WTC11 (cell line): ENCODE results near the gene TMEM181. TPM values are rescaled to one million over a fixed set of nuclear protein-coding genes. Genes with fewer than 3 reads are reported as not detected.
A peak's percentile ranks its signal among the peaks of the same experiment; 100 is the strongest.

Experiments
- ATAC-seq: fragments of 200-7000 bp; cut with Tn5 transposase; 2 replicates; pipeline ENCODE4 v1.10.0; 2021; ENCODE audit warnings: mild to moderate bottlenecking, moderate library complexity
- CTCF ChIA-PET: fragments of 300-600 bp; sonication (Branson Sonifier 250); formaldehyde crosslinking; loops from one replicate; lab custom pipeline; 2021; ENCODE audit warnings: antibody characterized with exemption; lab: Charles Lee
- POLR2A ChIA-PET: fragments of 350-600 bp; sonication (Branson Sonifier 250); formaldehyde crosslinking; loops from one replicate; lab custom pipeline; 2021; ENCODE audit warnings: antibody characterized with exemption; lab: Charles Lee
- DNase-seq: peaks from one replicate; pipeline ENCODE4 v3.0.0; 2021; ENCODE audit warnings: low spot score
- H3K27ac Mint-ChIP-seq: 2 replicates; pipeline ENCODE4 v1.8.0; 2021; ENCODE audit warnings: mixed read lengths
- H3K27me3 Mint-ChIP-seq: 2 replicates; pipeline ENCODE4 v1.8.0; 2021; ENCODE audit warnings: low read depth, mild to moderate bottlenecking, moderate library complexity, mixed read lengths
- H3K36me3 Mint-ChIP-seq: 2 replicates; pipeline ENCODE4 v1.8.0; 2021; ENCODE audit warnings: mixed read lengths
- H3K4me1 Mint-ChIP-seq: 2 replicates; pipeline ENCODE4 v1.8.0; 2022; ENCODE audit warnings: mixed read lengths
- H3K4me3 Mint-ChIP-seq: 2 replicates; pipeline ENCODE4 v1.8.0; 2021; ENCODE audit warnings: mild to moderate bottlenecking, moderate library complexity, mixed read lengths
- H3K9me3 Mint-ChIP-seq: 2 replicates; pipeline ENCODE4 v1.8.0; 2021; ENCODE audit warnings: mixed read lengths
- CREM ChIP-seq: sonication (generic); formaldehyde crosslinking; IDR thresholded peaks from 2 replicates; pipeline ENCODE4 v1.8.1; 2022; ENCODE audit warnings: mild to moderate bottlenecking, missing genetic modification reagents, moderate library complexity
- EMX1 ChIP-seq: fragments of 250-450 bp; sonication (Bioruptor Pico); IDR thresholded peaks from 2 replicates; pipeline ENCODE4 v1.8.0; 2021; ENCODE audit warnings: mild to moderate bottlenecking
- FOXP1 ChIP-seq: sonication (generic); formaldehyde crosslinking; IDR thresholded peaks from 2 replicates; pipeline ENCODE4 v1.8.0; 2022; ENCODE audit warnings: missing genetic modification reagents, mild to moderate bottlenecking, moderate library complexity, borderline replicate concordance
- HMGA2 ChIP-seq: fragments of 250-450 bp; sonication (Bioruptor Pico); IDR thresholded peaks from 2 replicates; pipeline ENCODE4 v1.4.0; 2021; ENCODE audit warnings: mild to moderate bottlenecking, moderate library complexity
- MXD4 ChIP-seq: fragments of 250-450 bp; sonication (Bioruptor Pico); IDR thresholded peaks from 2 replicates; pipeline ENCODE4 v1.8.0; 2021; ENCODE audit warnings: mild to moderate bottlenecking, moderate library complexity, borderline replicate concordance
- NR1H2 ChIP-seq: sonication (generic); formaldehyde crosslinking; IDR thresholded peaks from 2 replicates; pipeline ENCODE4 v1.9.0; 2021; ENCODE audit warnings: mild to moderate bottlenecking, moderate library complexity, missing genetic modification reagents
- SOX15 ChIP-seq: fragments of 250-450 bp; sonication (Bioruptor Pico); IDR thresholded peaks from 2 replicates; pipeline ENCODE4 v1.9.0; 2021; ENCODE audit warnings: mild to moderate bottlenecking
- TCF7 ChIP-seq: sonication (generic); formaldehyde crosslinking; IDR thresholded peaks from 2 replicates; pipeline ENCODE4 v1.8.0; 2022; ENCODE audit warnings: mild to moderate bottlenecking, low read depth, missing genetic modification reagents, moderate library complexity
- TEAD1 ChIP-seq: sonication (generic); formaldehyde crosslinking; IDR thresholded peaks from 2 replicates; pipeline ENCODE4 v1.8.0; 2022; ENCODE audit warnings: mild to moderate bottlenecking, missing genetic modification reagents
- ZNF219 ChIP-seq: sonication (generic); formaldehyde crosslinking; IDR thresholded peaks from 2 replicates; pipeline ENCODE4 v1.8.0; 2023; ENCODE audit warnings: missing genetic modification reagents, mild to moderate bottlenecking, borderline replicate concordance
- ZNF396 ChIP-seq: fragments of 250-450 bp; sonication (Bioruptor Pico); IDR thresholded peaks from 2 replicates; pipeline ENCODE4 v1.8.0; 2021; ENCODE audit warnings: mild to moderate bottlenecking, moderate library complexity, borderline replicate concordance
- total RNA-seq: library from RNA; stranded (reverse); gene quantifications from 3 replicates; pipeline ENCODE4 v1.2.3, GENCODE V29; 2021
- TF ChIP-seq, protein P1 (sequence below): sonication (generic); formaldehyde crosslinking; IDR thresholded peaks from 2 replicates; pipeline ENCODE4 v1.8.1; 2022; ENCODE audit warnings: missing genetic modification reagents, borderline replicate concordance
- TF ChIP-seq, protein P2 (sequence below): sonication (generic); formaldehyde crosslinking; IDR thresholded peaks from 2 replicates; pipeline ENCODE4 v1.8.1; 2023; ENCODE audit warnings: mild to moderate bottlenecking, missing genetic modification reagents, moderate library complexity
- TF ChIP-seq, protein P3 (sequence below): sonication (generic); formaldehyde crosslinking; IDR thresholded peaks from 2 replicates; pipeline ENCODE4 v1.8.1; 2022; ENCODE audit warnings: low read depth, missing genetic modification reagents, borderline replicate concordance
- TF ChIP-seq, protein P4 (sequence below): sonication (generic); formaldehyde crosslinking; IDR thresholded peaks from 2 replicates; pipeline ENCODE4 v1.8.1; 2023; ENCODE audit warnings: mild to moderate bottlenecking, missing genetic modification reagents
- TF ChIP-seq, protein P5 (sequence below): fragments of 250-450 bp; sonication (Bioruptor Pico); IDR thresholded peaks from 2 replicates; pipeline ENCODE4 v1.9.0; 2021; ENCODE audit warnings: mild to moderate bottlenecking
- TF ChIP-seq, protein P6 (sequence below): fragments of 250-450 bp; sonication (Bioruptor Pico); IDR thresholded peaks from 2 replicates; pipeline ENCODE4 v1.9.0; 2021; ENCODE audit warnings: moderate library complexity, mild to moderate bottlenecking, inconsistent platforms, borderline replicate concordance
- TF ChIP-seq, protein P7 (sequence below): sonication (generic); formaldehyde crosslinking; IDR thresholded peaks from 2 replicates; pipeline ENCODE4 v1.8.0; 2023; ENCODE audit warnings: mild to moderate bottlenecking, missing genetic modification reagents

TMEM181 gene
- total RNA-seq, 1 experiment from 2014 or later: 18.8 TPM

DNA sequence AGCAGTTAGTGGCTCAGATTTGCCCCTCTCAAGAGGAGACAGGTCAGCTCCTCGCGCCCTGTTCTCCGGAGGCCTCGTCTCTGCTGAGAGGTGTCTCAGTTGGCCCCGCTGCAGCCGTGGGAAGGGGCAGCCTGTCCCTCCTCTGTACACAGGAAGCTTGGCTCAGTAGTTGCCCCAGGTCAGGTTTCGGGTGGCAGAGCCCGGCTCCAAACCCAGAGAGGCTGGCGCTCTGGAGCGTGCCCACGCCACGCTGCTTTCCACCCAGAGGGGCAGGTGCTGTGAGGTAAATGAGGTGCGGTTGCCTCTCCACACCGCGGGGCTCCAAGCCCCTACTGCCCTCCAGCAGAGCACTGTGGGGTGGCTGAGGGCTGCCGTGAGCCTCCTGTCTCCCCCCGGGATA, 68.7 kb downstream of the TMEM181 start (continued):
- TF ChIP-seq TCF7 (CRISPR knock-in tag) (no peak), ZNF219 (CRISPR knock-in tag) (no peak), NR1H2 (CRISPR knock-in tag) (no peak)
- TF ChIP-seq, protein P1, sequence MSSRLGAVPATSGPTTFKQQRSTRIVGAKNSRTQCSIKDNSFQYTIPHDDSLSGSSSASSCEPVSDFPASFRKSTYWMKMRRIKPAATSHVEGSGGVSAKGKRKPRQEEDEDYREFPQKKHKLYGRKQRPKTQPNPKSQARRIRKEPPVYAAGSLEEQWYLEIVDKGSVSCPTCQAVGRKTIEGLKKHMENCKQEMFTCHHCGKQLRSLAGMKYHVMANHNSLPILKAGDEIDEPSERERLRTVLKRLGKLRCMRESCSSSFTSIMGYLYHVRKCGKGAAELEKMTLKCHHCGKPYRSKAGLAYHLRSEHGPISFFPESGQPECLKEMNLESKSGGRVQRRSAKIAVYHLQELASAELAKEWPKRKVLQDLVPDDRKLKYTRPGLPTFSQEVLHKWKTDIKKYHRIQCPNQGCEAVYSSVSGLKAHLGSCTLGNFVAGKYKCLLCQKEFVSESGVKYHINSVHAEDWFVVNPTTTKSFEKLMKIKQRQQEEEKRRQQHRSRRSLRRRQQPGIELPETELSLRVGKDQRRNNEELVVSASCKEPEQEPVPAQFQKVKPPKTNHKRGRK (CRISPR knock-in tag): no peak

DNA sequence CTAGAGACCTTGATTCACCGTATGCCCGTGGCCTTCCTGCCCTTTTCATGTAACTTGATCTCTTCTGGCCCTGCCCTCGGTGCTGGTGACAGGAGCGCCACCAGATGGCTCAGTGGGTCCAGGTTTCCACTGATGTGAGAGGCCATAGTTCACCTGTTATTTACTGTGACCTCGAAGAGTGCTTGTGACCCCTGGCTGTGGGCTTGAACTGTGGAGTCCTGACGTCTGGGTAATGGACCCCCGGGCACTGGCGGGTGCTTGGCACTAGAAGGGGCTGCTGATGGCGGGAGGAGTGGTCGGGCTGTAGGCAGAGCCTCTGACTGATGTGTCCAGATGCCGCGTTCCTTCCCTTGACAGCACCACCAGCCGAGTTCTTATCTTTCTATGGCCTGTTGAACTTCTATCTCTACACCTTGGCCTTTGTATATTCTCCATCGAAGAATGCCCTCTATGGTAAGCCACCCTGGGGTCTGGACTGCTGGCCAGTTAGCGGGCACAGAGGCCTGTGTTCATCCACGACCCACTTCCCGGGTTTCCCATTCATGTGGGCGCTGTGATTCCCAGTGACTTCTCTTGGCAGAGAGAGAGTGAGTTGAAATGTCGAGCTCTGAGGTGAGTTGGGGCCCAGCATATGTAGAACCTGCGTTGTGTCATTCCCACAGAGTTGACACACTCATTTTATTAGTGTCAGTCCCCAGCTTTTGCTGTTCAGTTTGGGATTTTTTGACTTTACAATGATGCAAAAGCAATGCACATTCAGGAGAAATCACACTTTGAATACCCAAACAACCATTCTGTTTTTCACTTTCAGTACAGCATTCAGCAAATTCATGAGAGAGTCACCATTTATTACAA, 69.7 kb downstream of the TMEM181 start:
- DNase-seq (peak; percentile 57), ATAC-seq (peak; percentile 76)
- no peaks in the 10 kb centered on the region for H3K9me3 Mint-ChIP-seq
- peaks cover 51% of the 10 kb centered on the region for H3K36me3 Mint-ChIP-seq
- H3K27me3 Mint-ChIP-seq: no peaks in the 10 kb centered on the region
- H3K4me3 Mint-ChIP-seq: no peak overlapping the region
- ChIA-PET CTCF (interaction anchor here (1.0 to 1.8 kb wide), 4 partner anchors 24 to 415 kb away, joined by 3 to 11 read pairs (median 5); no protein-coding TSS in a partner anchor), POLR2A (no interaction called here)
- TF ChIP-seq SOX15 (CRISPR knock-in tag) (no peak), MXD4 (CRISPR knock-in tag) (no peak), HMGA2 (no peak), TEAD1 (CRISPR knock-in tag) (no peak), EMX1 (CRISPR knock-in tag) (no peak), FOXP1 (CRISPR knock-in tag) (no peak), CREM (CRISPR knock-in tag) (no peak), ZNF396 (CRISPR knock-in tag) (no peak)
- TF ChIP-seq, protein P2, sequence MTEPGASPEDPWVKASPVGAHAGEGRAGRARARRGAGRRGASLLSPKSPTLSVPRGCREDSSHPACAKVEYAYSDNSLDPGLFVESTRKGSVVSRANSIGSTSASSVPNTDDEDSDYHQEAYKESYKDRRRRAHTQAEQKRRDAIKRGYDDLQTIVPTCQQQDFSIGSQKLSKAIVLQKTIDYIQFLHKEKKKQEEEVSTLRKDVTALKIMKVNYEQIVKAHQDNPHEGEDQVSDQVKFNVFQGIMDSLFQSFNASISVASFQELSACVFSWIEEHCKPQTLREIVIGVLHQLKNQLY: no peak
- TF ChIP-seq, protein P3, sequence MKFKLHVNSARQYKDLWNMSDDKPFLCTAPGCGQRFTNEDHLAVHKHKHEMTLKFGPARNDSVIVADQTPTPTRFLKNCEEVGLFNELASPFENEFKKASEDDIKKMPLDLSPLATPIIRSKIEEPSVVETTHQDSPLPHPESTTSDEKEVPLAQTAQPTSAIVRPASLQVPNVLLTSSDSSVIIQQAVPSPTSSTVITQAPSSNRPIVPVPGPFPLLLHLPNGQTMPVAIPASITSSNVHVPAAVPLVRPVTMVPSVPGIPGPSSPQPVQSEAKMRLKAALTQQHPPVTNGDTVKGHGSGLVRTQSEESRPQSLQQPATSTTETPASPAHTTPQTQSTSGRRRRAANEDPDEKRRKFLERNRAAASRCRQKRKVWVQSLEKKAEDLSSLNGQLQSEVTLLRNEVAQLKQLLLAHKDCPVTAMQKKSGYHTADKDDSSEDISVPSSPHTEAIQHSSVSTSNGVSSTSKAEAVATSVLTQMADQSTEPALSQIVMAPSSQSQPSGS: no peak
- TF ChIP-seq, protein P4, sequence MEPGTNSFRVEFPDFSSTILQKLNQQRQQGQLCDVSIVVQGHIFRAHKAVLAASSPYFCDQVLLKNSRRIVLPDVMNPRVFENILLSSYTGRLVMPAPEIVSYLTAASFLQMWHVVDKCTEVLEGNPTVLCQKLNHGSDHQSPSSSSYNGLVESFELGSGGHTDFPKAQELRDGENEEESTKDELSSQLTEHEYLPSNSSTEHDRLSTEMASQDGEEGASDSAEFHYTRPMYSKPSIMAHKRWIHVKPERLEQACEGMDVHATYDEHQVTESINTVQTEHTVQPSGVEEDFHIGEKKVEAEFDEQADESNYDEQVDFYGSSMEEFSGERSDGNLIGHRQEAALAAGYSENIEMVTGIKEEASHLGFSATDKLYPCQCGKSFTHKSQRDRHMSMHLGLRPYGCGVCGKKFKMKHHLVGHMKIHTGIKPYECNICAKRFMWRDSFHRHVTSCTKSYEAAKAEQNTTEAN (CRISPR knock-in tag): no peak
- TF ChIP-seq, protein P5, sequence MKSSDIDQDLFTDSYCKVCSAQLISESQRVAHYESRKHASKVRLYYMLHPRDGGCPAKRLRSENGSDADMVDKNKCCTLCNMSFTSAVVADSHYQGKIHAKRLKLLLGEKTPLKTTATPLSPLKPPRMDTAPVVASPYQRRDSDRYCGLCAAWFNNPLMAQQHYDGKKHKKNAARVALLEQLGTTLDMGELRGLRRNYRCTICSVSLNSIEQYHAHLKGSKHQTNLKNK (CRISPR knock-in tag): no peak
- TF ChIP-seq, protein P6, sequence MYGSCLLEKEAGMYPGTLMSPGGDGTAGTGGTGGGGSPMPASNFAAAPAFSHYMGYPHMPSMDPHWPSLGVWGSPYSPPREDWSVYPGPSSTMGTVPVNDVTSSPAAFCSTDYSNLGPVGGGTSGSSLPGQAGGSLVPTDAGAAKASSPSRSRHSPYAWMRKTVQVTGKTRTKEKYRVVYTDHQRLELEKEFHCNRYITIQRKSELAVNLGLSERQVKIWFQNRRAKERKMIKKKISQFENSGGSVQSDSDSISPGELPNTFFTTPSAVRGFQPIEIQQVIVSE: no peak
- TF ChIP-seq, protein P7, sequence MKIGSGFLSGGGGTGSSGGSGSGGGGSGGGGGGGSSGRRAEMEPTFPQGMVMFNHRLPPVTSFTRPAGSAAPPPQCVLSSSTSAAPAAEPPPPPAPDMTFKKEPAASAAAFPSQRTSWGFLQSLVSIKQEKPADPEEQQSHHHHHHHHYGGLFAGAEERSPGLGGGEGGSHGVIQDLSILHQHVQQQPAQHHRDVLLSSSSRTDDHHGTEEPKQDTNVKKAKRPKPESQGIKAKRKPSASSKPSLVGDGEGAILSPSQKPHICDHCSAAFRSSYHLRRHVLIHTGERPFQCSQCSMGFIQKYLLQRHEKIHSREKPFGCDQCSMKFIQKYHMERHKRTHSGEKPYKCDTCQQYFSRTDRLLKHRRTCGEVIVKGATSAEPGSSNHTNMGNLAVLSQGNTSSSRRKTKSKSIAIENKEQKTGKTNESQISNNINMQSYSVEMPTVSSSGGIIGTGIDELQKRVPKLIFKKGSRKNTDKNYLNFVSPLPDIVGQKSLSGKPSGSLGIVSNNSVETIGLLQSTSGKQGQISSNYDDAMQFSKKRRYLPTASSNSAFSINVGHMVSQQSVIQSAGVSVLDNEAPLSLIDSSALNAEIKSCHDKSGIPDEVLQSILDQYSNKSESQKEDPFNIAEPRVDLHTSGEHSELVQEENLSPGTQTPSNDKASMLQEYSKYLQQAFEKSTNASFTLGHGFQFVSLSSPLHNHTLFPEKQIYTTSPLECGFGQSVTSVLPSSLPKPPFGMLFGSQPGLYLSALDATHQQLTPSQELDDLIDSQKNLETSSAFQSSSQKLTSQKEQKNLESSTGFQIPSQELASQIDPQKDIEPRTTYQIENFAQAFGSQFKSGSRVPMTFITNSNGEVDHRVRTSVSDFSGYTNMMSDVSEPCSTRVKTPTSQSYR: no peak
- H3K27ac Mint-ChIP-seq: peak overlapping the region; percentile 55
- peaks cover 18% of the 10 kb centered on the region for H3K4me1 Mint-ChIP-seq
